ENCODE measurements around the gene CBX7. TPM values are rescaled to one million over a fixed set of nuclear protein-coding genes. Genes with fewer than 3 reads are reported as not detected.

CBX7 gene
- total and polyA plus RNA-seq, 2 of the 8 experiments (the other 6 are each of a cell fraction or from before 2014, with no cell fraction given), result 6.9 to 8.7 TPM

- peak overlapping the region; percentile 69 for H2BK12ac ChIP-seq (ENCODE audit: low read depth, low read length)
- peak overlapping the region; percentile 22; the same call in 1 of the 2 replicates for H2BK5ac ChIP-seq (ENCODE audit: low read depth, low read length)
- no peak for DNase-seq (ENCODE audit: low read depth in 1 of 2, low spot score in 2 of 2)
- H3K23ac ChIP-seq (ENCODE audit: insufficient read length), result no peak overlapping the region
- peaks cover 4 to 32% (median 23%) of the 10 kb centered on the region in 4 experiments for H3K4me1 ChIP-seq (replicated peaks in 1 of 4; ENCODE audit: control insufficient read depth in 3 of 4, insufficient read depth in 4 of 4, low read length in 3 of 4)
- H2BK120ac ChIP-seq (replicated peaks; ENCODE audit: low read depth, low read length), result no peak overlapping the region
- H2AFZ ChIP-seq (ENCODE audit: low read length), result no peak overlapping the region
- H2AK5ac ChIP-seq (ENCODE audit: low read depth, low read length), result no peak overlapping the region
- CTCF ChIA-PET (ENCODE audit: partially characterized antibody), result interaction anchor here (0.6 to 3.5 kb wide), 28 partner anchors 10 to 374 kb away, joined by 3 to 16 read pairs (median 4); no protein-coding TSS in a partner anchor
- H3K56ac ChIP-seq (replicated peaks; ENCODE audit: insufficient read length, low read depth, low read length), result no peak overlapping the region
- peaks cover 15% of the 10 kb centered on the region for H3K23me2 ChIP-seq (ENCODE audit: low read depth, low read length)
- H3K4me3 ChIP-seq (ENCODE audit: extremely low read depth in 1 of 4, insufficient read depth in 2 of 4, low read depth in 3 of 4, low read length in 4 of 4), result no peak overlapping the region
- no peaks in the 10 kb centered on the region for H4K20me1 ChIP-seq (replicated peaks in 1 of 2; ENCODE audit: control insufficient read depth in 1 of 2, insufficient read depth in 2 of 2, low read length in 2 of 2)
- H4K5ac ChIP-seq (ENCODE audit: insufficient read length, low read depth, low read length), result no peak overlapping the region
- no peak overlapping the region; the same call in 1 of the 2 replicates for H4K8ac ChIP-seq (ENCODE audit: extremely low read depth, insufficient read depth, low read length)
- no peak overlapping the region for H3K4me2 ChIP-seq (ENCODE audit: insufficient read depth in 1 of 2, low read depth in 2 of 2, low read length in 2 of 2)
- no peak overlapping the region for H3K4ac ChIP-seq (replicated peaks; ENCODE audit: insufficient read length, low read depth, low read length)
- no peak overlapping the region for H3K9ac ChIP-seq (replicated peaks in 1 of 4; ENCODE audit: extremely low read depth in 1 of 4, low read depth in 3 of 4, low read length in 3 of 4)
- no peak overlapping the region for H4K91ac ChIP-seq (replicated peaks; ENCODE audit: insufficient read length, low read length)
- WGBS, 2 experiments (ENCODE audit: extremely low coverage in 1 of 2, insufficient coverage in 1 of 2, insufficient read length in 1 of 2, insufficient replicate concordance in 2 of 2, low coverage in 1 of 2, low lambda C conversion rate in 2 of 2, missing lambda C conversion rate in 1 of 2), result 83% methylated on average over 16 of the region's 16 CpGs; no CpG with 5 or more reads in 1 of the 2 experiments
- H3K79me2 ChIP-seq (ENCODE audit: control insufficient read depth in 1 of 2, insufficient read depth in 2 of 2, low read length in 2 of 2), result no peaks in the 10 kb centered on the region
- no peaks in the 10 kb centered on the region for H3K36me3 ChIP-seq (ENCODE audit: control insufficient read depth in 2 of 4, insufficient read depth in 4 of 4, low read length in 3 of 4)
- no peak for FAIRE-seq
- POLR2A ChIA-PET (ENCODE audit: partially characterized antibody), result interaction anchor here (0.7 to 1.6 kb wide), 6 partner anchors 10 to 199 kb away, joined by 3 to 5 read pairs (median 3); no protein-coding TSS in a partner anchor
- no peak for TF ChIP-seq JUND (IDR thresholded peaks at IDR 0.05; ENCODE audit: low read length)
- peak; percentile 14 to 45; a peak in 3 of 4 replicates for TF ChIP-seq RAD21 (IDR thresholded peaks at IDR 0.05 in 1 of 2, conservative IDR thresholded peaks at IDR 0.05 in 1 of 2; ENCODE audit: low read depth in 2 of 2, low read length in 2 of 2)
- peak; percentile 28 to 47 (median 41) for TF ChIP-seq CTCF (IDR thresholded peaks at IDR 0.05; ENCODE audit: control extremely low read depth in 1 of 3, insufficient read depth in 1 of 3, low read depth in 1 of 3, low read length in 3 of 3)
- TF ChIP-seq TBP (IDR thresholded peaks at IDR 0.05; ENCODE audit: low read depth, low read length), result no peak
- peak; percentile 35; the same call in 1 of the 2 replicates for TF ChIP-seq MAX (IDR thresholded peaks at IDR 0.05)
- TF ChIP-seq CTBP2 (IDR thresholded peaks at IDR 0.05; ENCODE audit: borderline replicate concordance, insufficient read depth, insufficient read length, low read length), result no peak
- no peaks in the 10 kb centered on the region for H3K9me3 ChIP-seq (ENCODE audit: insufficient read depth in 2 of 2, low read depth in 1 of 2, low read length in 1 of 2)
- no peak overlapping the region for H3K14ac ChIP-seq (ENCODE audit: insufficient read length)
- H3K27me3 ChIP-seq (replicated peaks in 1 of 4; ENCODE audit: control insufficient read depth in 3 of 4, extremely low read depth in 1 of 4, insufficient read depth in 3 of 4, low read length in 3 of 4), result peaks cover 0 to 18% (median 13%) of the 10 kb centered on the region in 4 experiments; a peak in 6 of 7 replicates
- H2BK15ac ChIP-seq (ENCODE audit: low read length), result peak overlapping the region; percentile 72; the same call in 1 of the 2 replicates
- H2BK20ac ChIP-seq (ENCODE audit: low read length), result 0 out of 2 replicates have a peak overlapping the region, but pooled peaks have one; percentile 13
- H3K27ac ChIP-seq (ENCODE audit: low read depth, low read length), result no peak overlapping the region; the same call in 1 of the 2 replicates
- no peaks in the 10 kb centered on the region; the same call in 1 of the 2 replicates for H3K79me1 ChIP-seq (ENCODE audit: low read depth, low read length)
- H3K18ac ChIP-seq (ENCODE audit: extremely low read depth, low read length), result no peak overlapping the region
Measured at GRCh38 chr22:39149915-39150847, 2.3 kb downstream of the CBX7 start.
